ENCODE results near the gene XRCC4. TPM values are rescaled to one million over a fixed set of nuclear protein-coding genes. Genes with fewer than 3 reads are reported as not detected.

XRCC4 gene
- total and polyA plus RNA-seq, 2 of the 8 experiments (the other 6 are each of a cell fraction or from before 2014, with no cell fraction given) = 3.0 to 8.3 TPM

GRCh38 chr5:83044926-83045325, 32.4 kb upstream of the XRCC4 start:
- no peak overlapping the region for H3K18ac ChIP-seq (ENCODE audit: extremely low read depth, low read length)
- H3K9me3 ChIP-seq (ENCODE audit: insufficient read depth in 2 of 2, low read depth in 1 of 2, low read length in 1 of 2) = no peaks in the 10 kb centered on the region
- H3K4me2 ChIP-seq (ENCODE audit: insufficient read depth in 1 of 2, low read depth in 2 of 2, low read length in 2 of 2) = no peak overlapping the region
- no peak overlapping the region for H4K91ac ChIP-seq (replicated peaks; ENCODE audit: insufficient read length, low read length)
- H2AK5ac ChIP-seq (ENCODE audit: low read depth, low read length) = no peak overlapping the region
- no peak overlapping the region for H2AFZ ChIP-seq (ENCODE audit: low read length)
- no peaks in the 10 kb centered on the region for H4K20me1 ChIP-seq (replicated peaks in 1 of 2; ENCODE audit: control insufficient read depth in 1 of 2, insufficient read depth in 2 of 2, low read length in 2 of 2)
- POLR2A ChIA-PET (ENCODE audit: partially characterized antibody) = no interaction called here
- H4K8ac ChIP-seq (ENCODE audit: extremely low read depth, insufficient read depth, low read length) = no peak overlapping the region
- DNase-seq (ENCODE audit: low read depth in 1 of 2, low spot score in 2 of 2) (no peak), FAIRE-seq (no peak)
- no peak overlapping the region for H3K4ac ChIP-seq (replicated peaks; ENCODE audit: insufficient read length, low read depth, low read length)
- H3K9ac ChIP-seq (replicated peaks in 1 of 4; ENCODE audit: extremely low read depth in 1 of 4, low read depth in 3 of 4, low read length in 3 of 4) = no peak overlapping the region
- CTCF ChIA-PET (ENCODE audit: partially characterized antibody) = no interaction called here
- H2BK12ac ChIP-seq (ENCODE audit: low read depth, low read length) = no peak overlapping the region
- H3K23ac ChIP-seq (ENCODE audit: insufficient read length) = no peak overlapping the region
- no peak overlapping the region for H3K27ac ChIP-seq (ENCODE audit: low read depth, low read length)
- H2BK20ac ChIP-seq (ENCODE audit: low read length) = no peak overlapping the region
- H2BK15ac ChIP-seq (ENCODE audit: low read length) = no peak overlapping the region
- 94% methylated on average over 2 of the region's 2 CpGs; no CpG with 5 or more reads in 1 of the 2 experiments for WGBS, 2 experiments (ENCODE audit: extremely low coverage in 1 of 2, insufficient coverage in 1 of 2, insufficient read length in 1 of 2, insufficient replicate concordance in 2 of 2, low coverage in 1 of 2, low lambda C conversion rate in 2 of 2, missing lambda C conversion rate in 1 of 2)
- no peak overlapping the region for H2BK120ac ChIP-seq (replicated peaks; ENCODE audit: low read depth, low read length)
- TF ChIP-seq ZNF274 (IDR thresholded peaks at IDR 0.05; ENCODE audit: borderline replicate concordance, extremely low read depth, low read length) = no peak
- no peak overlapping the region for H3K56ac ChIP-seq (replicated peaks; ENCODE audit: insufficient read length, low read depth, low read length)
- no peak overlapping the region for H4K5ac ChIP-seq (ENCODE audit: insufficient read length, low read depth, low read length)
- no peaks in the 10 kb centered on the region for H3K4me1 ChIP-seq (replicated peaks in 1 of 4; ENCODE audit: control insufficient read depth in 3 of 4, insufficient read depth in 4 of 4, low read length in 3 of 4)
- H3K23me2 ChIP-seq (ENCODE audit: low read depth, low read length) = no peaks in the 10 kb centered on the region
- H3K27me3 ChIP-seq (replicated peaks in 1 of 4; ENCODE audit: control insufficient read depth in 3 of 4, extremely low read depth in 1 of 4, insufficient read depth in 3 of 4, low read length in 3 of 4) = no peaks in the 10 kb centered on the region
- no peaks in the 10 kb centered on the region; a peak in 1 of 8 replicates for H3K36me3 ChIP-seq (ENCODE audit: control insufficient read depth in 2 of 4, insufficient read depth in 4 of 4, low read length in 3 of 4)
- no peak overlapping the region for H3K14ac ChIP-seq (ENCODE audit: insufficient read length)
- H3K79me2 ChIP-seq (ENCODE audit: control insufficient read depth in 1 of 2, insufficient read depth in 2 of 2, low read length in 2 of 2) = no peaks in the 10 kb centered on the region
- no peak overlapping the region for H3K4me3 ChIP-seq (ENCODE audit: extremely low read depth in 1 of 4, insufficient read depth in 2 of 4, low read depth in 3 of 4, low read length in 4 of 4)
- no peaks in the 10 kb centered on the region for H3K79me1 ChIP-seq (ENCODE audit: low read depth, low read length)
- no peak overlapping the region for H2BK5ac ChIP-seq (ENCODE audit: low read depth, low read length)
